Ishikawa (cell line): ENCODE data around the gene SMARCD3.

ENCODE experiments used
- CEBPB ChIP-seq: IDR thresholded peaks from 2 replicates; pipeline ENCODE4 v1.6.1; 2012
- EGR1 ChIP-seq: IDR thresholded peaks from 2 replicates; pipeline ENCODE4 v1.6.1; 2012
- EP300 ChIP-seq: IDR thresholded peaks from 2 replicates; pipeline ENCODE4 v1.6.1; 2012; ENCODE audit warnings: borderline replicate concordance
- FOXM1 ChIP-seq: IDR thresholded peaks from 2 replicates; pipeline ENCODE4 v1.6.1; 2012; ENCODE audit warnings: low read depth, borderline replicate concordance
- RAD21 ChIP-seq: IDR thresholded peaks from 2 replicates; pipeline ENCODE4 v1.6.1; 2012; ENCODE audit warnings: low read depth
- TEAD4 ChIP-seq: IDR thresholded peaks from 2 replicates; pipeline ENCODE4 v1.6.1; 2012

GRCh38 chr7:151286148-151286547, 37.7 kb upstream of the SMARCD3 start:
- TF ChIP-seq TEAD4 (no peak), EP300 (no peak), RAD21 (no peak), CEBPB (no peak), EGR1 (no peak), FOXM1 (no peak)
